Panc1 (cell line): ENCODE measurements around the gene MAST1. TPM values are rescaled to one million over a fixed set of nuclear protein-coding genes. Genes with fewer than 3 reads are reported as not detected.
A peak's percentile ranks its signal among the peaks of the same experiment; 100 is the strongest.

ENCODE experiments used
- ATAC-seq: fragments of 200-7000 bp; cut with Tn5 transposase; 2 replicates; pipeline ENCODE4 v1.9.1; 2020; ENCODE audit warnings: mild to moderate bottlenecking, moderate library complexity
- BruUV-seq: library from RNA; stranded (reverse); fragments of 400-500 nt; replicated peaks from 2 replicates; lab custom pipeline; 2021; lab: Mats Ljungman, UMichigan
- CTCF ChIA-PET: fragments of 300-600 bp; sonication (Branson Sonifier 250); formaldehyde crosslinking; loops from one replicate; lab custom pipeline; 2022; ENCODE audit warnings: antibody characterized with exemption; lab: Charles Lee
- POLR2A ChIA-PET: fragments of 300-600 bp; sonication (Branson Sonifier 250); formaldehyde crosslinking; loops from one replicate; lab custom pipeline; 2022; ENCODE audit warnings: antibody characterized with exemption; lab: Charles Lee
- DNase-seq: peaks from one replicate; pipeline ENCODE4 v3.0.0-alpha.2; 2010; ENCODE audit warnings: low read depth, low spot score
- H3K27ac ChIP-seq: 2 replicates; pipeline ENCODE4 v1.5.1; 2011; ENCODE audit warnings: mild to moderate bottlenecking, low read length, inconsistent platforms
- H3K27me3 ChIP-seq: fragments of 200-500 bp; sonication (Bioruptor generic); 2 replicates; pipeline ENCODE4 v1.6.0; 2014; ENCODE audit warnings: low read length, inconsistent platforms; ENCODE audit not compliant: control insufficient read depth, insufficient read depth
- H3K36me3 ChIP-seq: fragments of 200-500 bp; sonication (Bioruptor generic); 2 replicates; pipeline ENCODE4 v1.5.1; 2014; ENCODE audit warnings: inconsistent platforms, mild to moderate bottlenecking, low read length, moderate library complexity; ENCODE audit not compliant: control insufficient read depth, insufficient read depth
- H3K4me1 ChIP-seq: 2 replicates; pipeline ENCODE4 v1.5.1; 2011; ENCODE audit warnings: inconsistent platforms, mild to moderate bottlenecking, low read length, moderate library complexity; ENCODE audit not compliant: control insufficient read depth, insufficient read depth
- H3K4me3 ChIP-seq, 2 experiments: 2 replicates each; pipeline ENCODE4 v1.5.1; 2011 to 2012; ENCODE audit warnings: low read depth in 2 of 2, low read length in 2 of 2, mild to moderate bottlenecking in 2 of 2, inconsistent platforms in 1 of 2, moderate library complexity in 1 of 2
- H3K9me3 ChIP-seq: fragments of 200-500 bp; sonication (Bioruptor generic); 2 replicates; pipeline ENCODE4 v1.5.1; 2014; ENCODE audit warnings: low read depth, mild to moderate bottlenecking, inconsistent platforms, low read length, moderate library complexity; ENCODE audit not compliant: control insufficient read depth, insufficient read depth
- CTCF ChIP-seq: fragments of 450-650 bp; IDR thresholded peaks from 2 replicates; pipeline ENCODE4 v1.5.1; 2017; ENCODE audit warnings: mild to moderate bottlenecking
- POLR2AphosphoS5 ChIP-seq: IDR thresholded peaks from 2 replicates; pipeline ENCODE4 v1.6.1; 2012; ENCODE audit warnings: mild to moderate bottlenecking, low read depth, low read length, moderate library complexity
- REST ChIP-seq, 2 experiments: IDR thresholded peaks; 2 replicates each; pipeline ENCODE4 v1.6.1; 2011 to 2012; ENCODE audit warnings: low read depth in 2 of 2, control low read depth in 1 of 2, low read length in 1 of 2, mild to moderate bottlenecking in 1 of 2, moderate library complexity in 1 of 2; ENCODE audit not compliant: insufficient read depth in 1 of 2
- SIN3A ChIP-seq: IDR thresholded peaks from 2 replicates; pipeline ENCODE4 v1.6.1; 2012; ENCODE audit warnings: low read depth, mild to moderate bottlenecking, low read length, moderate library complexity, borderline replicate concordance; ENCODE audit not compliant: insufficient read depth
- TCF7L2 ChIP-seq: IDR thresholded peaks from 2 replicates; pipeline ENCODE4 v1.6.1; 2011; ENCODE audit warnings: mild to moderate bottlenecking, low read depth, low read length, inconsistent platforms
- in situ Hi-C: cut with HindIII; loops from 2 replicates; pipeline ENCODE4 v1.10.0; 2016; ENCODE audit warnings: low sequenced_read_pairs, low pct_unique_long_range_greater_than_20kb
- intact Hi-C: fragments of 100-400 bp; cut with micrococcal nuclease; formaldehyde crosslinking; loops from one replicate; pipeline ENCODE4 v1.10.0; 2022; ENCODE audit not compliant: unreplicated experiment
- total RNA-seq: library from RNA; stranded (reverse); gene quantifications from one replicate; pipeline ENCODE4 v1.2.1, GENCODE V29; 2021; ENCODE audit not compliant: unreplicated experiment

MAST1 gene
- total RNA-seq, 1 experiment from 2014 or later = 3.1 TPM

- no peaks in the 10 kb centered on the region for H3K4me1 ChIP-seq
- no peaks in the 10 kb centered on the region for H3K9me3 ChIP-seq
- TF ChIP-seq REST (IDR thresholded peaks at IDR 0.05; ENCODE audit: insufficient read depth in 1 of 2, low read depth in 2 of 2, low read length in 1 of 2) (no peak), SIN3A (no peak), TCF7L2 (no peak), CTCF (no peak), POLR2AphosphoS5 (no peak)
- ATAC-seq (0 out of 2 replicates have a peak, but pooled peaks have one; percentile 22), DNase-seq (no peak)
- BruUV-seq = no TSS peak
- no peaks in the 10 kb centered on the region for H3K27me3 ChIP-seq
- no peaks in the 10 kb centered on the region for H3K36me3 ChIP-seq
- ChIA-PET POLR2A (no interaction called here), CTCF (no interaction called here)
- in situ Hi-C loops = no loop called here
- intact Hi-C loops = no loop called here
- no peak overlapping the region for H3K4me3 ChIP-seq
- no peak overlapping the region for H3K27ac ChIP-seq
Measured at GRCh38 chr19:12867120-12868099, 29.1 kb downstream of the MAST1 start.

GRCh38 chr19:12868540-12869112 is 30.3 kb downstream of the MAST1 start:
- POLR2A ChIA-PET = no interaction called here
- no TSS peak for BruUV-seq
- DNase-seq = no peak

More at GRCh38 chr19:12868540-12869112, 30.3 kb downstream of the MAST1 start:
- Histone ChIP-seq H3K9me3 (no peaks in the 10 kb centered on the region), H3K27ac (no peak overlapping the region), H3K4me1 (no peaks in the 10 kb centered on the region), H3K27me3 (no peaks in the 10 kb centered on the region), H3K4me3 (no peak overlapping the region), H3K36me3 (no peaks in the 10 kb centered on the region)
- CTCF ChIA-PET = no interaction called here
- TF ChIP-seq TCF7L2 (no peak), REST (IDR thresholded peaks at IDR 0.05; ENCODE audit: insufficient read depth in 1 of 2, low read depth in 2 of 2, low read length in 1 of 2) (no peak), SIN3A (no peak), CTCF (no peak)
- ATAC-seq = no peak
- in situ Hi-C loops (no loop called here), intact Hi-C loops (no loop called here)
